GM18499 (cell line): Measurements from ENCODE around the gene SOX13.

Experiments
- ATAC-seq: cut with Tn5 transposase; IDR thresholded peaks from one replicate; pipeline ENCODE4 v1.9.1; 2021; ENCODE audit warnings: moderate number of reproducible peaks; ENCODE audit not compliant: insufficient read depth, unreplicated experiment

SOX13 gene

GRCh38 chr1:204059970-204060369 lies 12.9 kb upstream of the SOX13 start:
- ATAC-seq: no peak

GRCh38 chr1:204062106-204062505 lies 10.8 kb upstream of the SOX13 start:
- no peak for ATAC-seq

GRCh38 chr1:204065174-204065985 lies 7.5 kb upstream of the SOX13 start:
- no peak for ATAC-seq

- no peak for ATAC-seq
Observed at GRCh38 chr1:204065986-204066300, 7.0 kb upstream of the SOX13 start.

- ATAC-seq: no peak
Observed at GRCh38 chr1:204067935-204068334, 5.0 kb upstream of the SOX13 start.

GRCh38 chr1:204069887-204070286 lies 3.0 kb upstream of the SOX13 start:
- no peak for ATAC-seq

GRCh38 chr1:204070895-204071294 lies 2.0 kb upstream of the SOX13 start:
- no peak for ATAC-seq

- no peak for ATAC-seq
Observed at GRCh38 chr1:204073837-204074273, 940 bp downstream of the SOX13 start.

- no peak for ATAC-seq
Observed at GRCh38 chr1:204074274-204075138, 1.6 kb downstream of the SOX13 start.

- ATAC-seq: no peak
Observed at GRCh38 chr1:204075139-204075521, 2.2 kb downstream of the SOX13 start.

GRCh38 chr1:204075890-204076846 lies 3.3 kb downstream of the SOX13 start:
- no peak for ATAC-seq

GRCh38 chr1:204076891-204077290 lies 4.0 kb downstream of the SOX13 start:
- no peak for ATAC-seq

- no peak for ATAC-seq
Observed at GRCh38 chr1:204077979-204078696, 5.2 kb downstream of the SOX13 start.

- ATAC-seq: no peak
Observed at GRCh38 chr1:204079608-204079999, 6.7 kb downstream of the SOX13 start.

- ATAC-seq: no peak
Observed at GRCh38 chr1:204080163-204080903, 7.4 kb downstream of the SOX13 start.

GRCh38 chr1:204081164-204081790 lies 8.4 kb downstream of the SOX13 start:
- no peak for ATAC-seq

- ATAC-seq: no peak
Observed at GRCh38 chr1:204081791-204082513, 9.0 kb downstream of the SOX13 start.

GRCh38 chr1:204083491-204083890 lies 10.6 kb downstream of the SOX13 start:
- ATAC-seq: no peak
